ENCODE measurements around the gene MTFP1.

GRCh38 chr22:30396871-30397655, 28.5 kb upstream of the MTFP1 start, which contains the start of gene SEC14L2:
- TF ChIP-seq EZH2 (optimal IDR thresholded peaks at IDR 0.05; ENCODE audit: low read depth, low read length) = no peak
- TF ChIP-seq CTCF (IDR thresholded peaks at IDR 0.05; ENCODE audit: low read length) = no peak
- no peak for TF ChIP-seq EZH2phosphoT487 (IDR thresholded peaks at IDR 0.05; ENCODE audit: low read length)

Measured in MM.1S (cell line).